AML-193 (cell line): ENCODE data around the gene CCL5.

ENCODE experiments used
- DNase-seq, 2 experiments: peaks; one replicate each; lab custom pipeline; 2025; lab: John Stamatoyannopoulos, UW

CCL5 gene

DNA sequence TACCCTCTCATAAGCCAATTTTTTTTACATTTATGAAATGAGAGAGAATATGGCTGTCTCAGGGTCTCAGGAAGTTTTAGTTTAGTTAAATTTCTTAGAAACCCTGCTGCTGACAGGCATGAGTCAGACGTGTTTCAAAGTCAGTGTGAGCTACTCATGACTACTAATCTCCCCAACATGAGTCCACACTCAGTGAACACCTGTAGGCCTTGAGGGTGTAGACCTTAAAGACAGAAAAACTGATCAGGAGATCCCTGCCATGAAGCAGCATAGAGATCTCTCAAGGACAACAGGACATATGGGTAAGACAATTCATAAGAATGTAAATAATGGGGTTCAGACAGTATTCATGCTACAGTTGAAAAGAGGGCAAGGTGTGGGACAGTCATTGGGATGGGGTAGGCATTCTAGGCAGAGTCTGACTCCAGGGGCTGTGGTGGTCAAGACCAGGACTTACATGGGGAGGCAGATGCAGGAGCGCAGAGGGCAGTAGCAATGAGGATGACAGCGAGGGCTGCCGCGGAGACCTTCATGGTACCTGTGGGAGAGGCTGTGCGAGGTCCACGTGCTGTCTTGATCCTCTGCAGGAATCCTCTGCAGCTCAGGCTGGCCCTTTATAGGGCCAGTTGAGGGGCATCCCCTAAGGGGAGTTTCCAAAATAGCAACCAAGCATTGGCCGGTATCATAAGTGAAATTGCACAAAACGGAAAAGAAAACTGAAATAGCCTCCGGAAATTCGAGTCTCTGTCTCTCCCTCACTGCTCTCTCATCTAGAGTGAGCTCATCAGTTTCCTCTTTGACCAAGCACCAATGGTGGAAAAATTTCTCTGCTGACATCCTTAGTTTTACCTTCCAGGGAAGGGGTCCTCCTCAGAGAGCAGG lies at the start of gene CCL5:
Gene CCL5 (minus strand): TSS at position 588 of the 882 bp plus-strand sequence.
- peak; percentile 78 to 83 for DNase-seq

- DNase-seq = no peak
These were observed 47.6 kb upstream of the CCL5 start for GRCh38 chr17:35927714-35928113.

DNA sequence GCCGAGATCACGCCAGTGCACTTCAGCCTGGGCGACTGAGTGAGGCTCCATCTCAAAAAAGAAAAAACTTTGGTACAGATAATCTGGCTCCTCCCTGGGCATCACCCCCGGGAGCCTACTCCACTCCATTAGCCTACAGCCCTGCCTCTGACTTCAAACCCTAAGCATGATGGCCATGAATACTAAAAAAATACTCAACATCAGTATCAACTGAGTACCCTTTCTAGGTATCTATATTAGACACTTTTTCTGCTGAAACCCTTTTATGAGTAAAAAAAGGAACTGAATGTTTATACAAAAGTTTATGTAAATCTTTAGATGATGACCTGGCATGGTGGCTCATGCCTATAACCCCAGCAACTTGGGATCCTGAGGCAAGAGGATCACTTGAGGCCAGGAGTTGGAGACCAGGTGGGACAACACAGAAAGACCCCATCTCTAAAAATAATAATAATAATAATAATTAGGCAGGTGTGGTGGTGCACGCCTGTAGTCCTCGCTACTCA lies 43.5 kb upstream of the CCL5 start:
- DNase-seq = no peak

- no peak for DNase-seq
These were observed 40.1 kb upstream of the CCL5 start for GRCh38 chr17:35920229-35920628.

- DNase-seq = no peak
These were observed 38.5 kb upstream of the CCL5 start for GRCh38 chr17:35918665-35919064.

DNA sequence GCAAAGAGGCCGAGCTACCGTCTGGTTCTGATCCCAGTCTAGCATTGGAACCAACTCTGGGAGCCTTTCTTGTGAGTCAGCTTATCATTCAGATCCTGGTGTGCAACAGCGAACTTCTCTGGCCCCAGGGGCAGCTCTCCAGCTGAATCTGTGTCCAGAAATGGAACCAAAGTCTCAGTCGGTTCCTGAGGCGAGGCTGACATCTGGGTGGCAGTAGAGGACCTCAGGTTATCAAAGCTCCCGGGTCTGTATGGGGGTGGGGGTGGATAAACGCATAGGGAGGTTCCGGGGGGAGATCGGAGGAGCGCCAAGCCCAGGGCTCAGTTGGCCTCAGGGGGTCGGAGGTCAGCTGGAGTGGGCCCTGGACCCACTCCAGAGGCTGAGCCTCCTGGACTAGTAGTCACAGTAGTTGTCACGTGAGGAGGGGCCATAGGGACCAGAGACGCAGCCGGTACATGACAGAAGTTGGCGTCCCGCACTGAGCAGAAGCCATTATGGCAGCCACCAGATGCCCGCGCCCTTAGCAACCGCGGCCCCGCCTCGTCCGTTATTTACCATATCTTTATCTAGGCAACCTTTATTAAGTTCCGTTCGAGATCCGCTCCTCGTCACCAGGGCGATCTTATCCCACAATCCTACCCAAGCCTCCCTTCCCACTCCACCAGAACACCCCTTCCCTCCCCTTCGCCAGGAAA lies 37.5 kb upstream of the CCL5 start:
- no peak for DNase-seq

- DNase-seq = peak in 1 of 2 experiments; percentile 4
These were observed 35.2 kb upstream of the CCL5 start for GRCh38 chr17:35915153-35915964.

- DNase-seq = no peak
These were observed 34.2 kb upstream of the CCL5 start for GRCh38 chr17:35914354-35914753.

DNA sequence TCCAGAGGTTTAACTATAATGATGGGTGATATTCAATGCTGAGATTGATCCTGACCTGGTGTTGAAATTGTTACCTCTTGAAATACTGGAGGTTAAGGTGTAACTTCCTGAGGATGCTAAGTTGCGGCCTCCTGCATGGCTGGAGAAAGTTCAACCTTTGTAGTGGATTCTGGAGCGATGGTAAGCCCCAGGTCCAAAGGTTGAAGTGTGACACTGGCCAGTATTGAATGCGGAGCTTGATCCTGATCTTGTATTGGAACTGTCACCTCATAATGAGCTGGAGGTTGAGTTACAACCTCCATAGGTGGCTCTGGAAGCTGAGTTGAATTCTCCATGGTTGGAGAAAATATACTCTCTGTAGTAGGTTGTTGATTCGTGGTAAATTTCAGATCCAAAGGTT lies 33.4 kb upstream of the CCL5 start:
- DNase-seq = no peak

GRCh38 chr17:35912942-35913341 lies 32.8 kb upstream of the CCL5 start:
- DNase-seq = no peak

GRCh38 chr17:35912339-35912912 lies 32.3 kb upstream of the CCL5 start:
- no peak for DNase-seq

DNA sequence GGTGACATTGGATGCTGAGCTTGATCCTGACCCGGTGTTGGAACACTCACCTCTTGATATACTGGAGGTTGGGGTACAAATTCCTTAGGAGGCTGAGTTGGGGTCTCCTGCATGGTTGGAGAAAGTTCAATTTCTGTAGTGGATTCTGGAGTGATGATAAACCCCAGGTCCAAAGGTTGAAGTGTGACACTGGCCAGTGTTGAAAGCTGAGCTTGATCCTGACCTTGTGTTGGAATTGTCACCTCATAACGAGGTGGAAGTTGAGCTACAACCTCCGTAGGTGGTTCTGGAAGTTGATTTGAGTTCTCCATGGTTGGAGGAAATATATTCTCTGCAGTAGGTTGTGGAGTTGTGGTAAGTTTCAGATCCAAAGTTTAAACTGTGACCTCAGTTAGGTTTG lies 29.2 kb upstream of the CCL5 start:
- DNase-seq = no peak

DNA sequence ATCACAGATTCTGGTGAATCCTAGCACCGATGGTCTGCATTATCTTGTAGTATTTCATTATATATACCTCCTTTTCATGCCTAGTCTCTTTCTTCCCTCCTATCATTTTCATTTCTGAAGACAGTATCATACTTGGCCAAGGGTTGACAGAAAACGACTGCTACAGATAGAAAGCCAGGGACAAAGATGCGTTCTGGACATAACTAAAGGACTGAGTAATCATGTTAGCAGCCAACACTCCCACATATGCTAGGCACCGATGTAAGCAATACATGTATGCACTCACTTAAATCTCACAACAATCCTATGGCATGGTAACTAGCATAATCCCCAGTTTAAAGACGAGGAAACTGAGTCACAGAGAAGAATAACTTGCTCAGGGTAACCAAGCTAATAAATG lies 27.5 kb upstream of the CCL5 start:
- no peak for DNase-seq

DNA sequence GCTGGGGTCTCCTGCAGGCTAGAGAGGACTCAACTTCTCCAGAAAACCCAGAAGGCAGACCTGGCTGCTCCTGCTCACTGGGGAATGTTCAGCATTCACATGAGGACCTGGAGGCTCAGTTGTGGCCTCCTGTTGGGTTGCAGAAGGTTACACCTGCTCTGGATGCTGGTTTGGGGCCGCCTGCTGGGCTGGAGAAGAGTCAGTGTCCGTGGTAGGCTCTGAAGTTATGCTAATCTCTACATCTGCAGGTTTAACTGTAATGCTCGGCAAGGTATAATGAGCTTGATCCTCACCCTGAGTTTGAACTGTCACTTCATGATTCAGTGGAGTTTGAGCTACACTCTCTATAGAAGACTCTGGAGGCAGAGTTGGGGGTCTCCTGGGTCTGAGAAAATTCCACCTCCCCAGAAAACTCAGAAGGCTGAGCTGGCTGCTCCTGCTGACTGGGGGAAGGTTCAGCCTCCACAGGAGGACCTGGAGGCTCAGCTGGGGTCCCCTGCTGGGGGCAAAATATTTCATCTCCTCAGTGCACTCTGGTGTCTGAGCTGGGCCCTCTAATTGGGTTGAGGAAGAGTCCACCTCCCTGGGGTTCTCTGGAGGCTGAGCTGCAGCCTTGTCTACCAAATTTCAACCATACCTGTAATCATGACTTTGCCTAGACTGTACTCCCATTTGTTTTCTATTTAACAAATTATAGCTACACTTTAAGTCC lies 26.9 kb upstream of the CCL5 start:
- no peak for DNase-seq

- DNase-seq = no peak
These were observed 26.2 kb upstream of the CCL5 start for GRCh38 chr17:35906191-35906925.

- no peak for DNase-seq
These were observed 23.3 kb upstream of the CCL5 start for GRCh38 chr17:35903451-35903850.

- DNase-seq = no peak
These were observed 21.5 kb upstream of the CCL5 start for GRCh38 chr17:35901631-35902175.

DNA sequence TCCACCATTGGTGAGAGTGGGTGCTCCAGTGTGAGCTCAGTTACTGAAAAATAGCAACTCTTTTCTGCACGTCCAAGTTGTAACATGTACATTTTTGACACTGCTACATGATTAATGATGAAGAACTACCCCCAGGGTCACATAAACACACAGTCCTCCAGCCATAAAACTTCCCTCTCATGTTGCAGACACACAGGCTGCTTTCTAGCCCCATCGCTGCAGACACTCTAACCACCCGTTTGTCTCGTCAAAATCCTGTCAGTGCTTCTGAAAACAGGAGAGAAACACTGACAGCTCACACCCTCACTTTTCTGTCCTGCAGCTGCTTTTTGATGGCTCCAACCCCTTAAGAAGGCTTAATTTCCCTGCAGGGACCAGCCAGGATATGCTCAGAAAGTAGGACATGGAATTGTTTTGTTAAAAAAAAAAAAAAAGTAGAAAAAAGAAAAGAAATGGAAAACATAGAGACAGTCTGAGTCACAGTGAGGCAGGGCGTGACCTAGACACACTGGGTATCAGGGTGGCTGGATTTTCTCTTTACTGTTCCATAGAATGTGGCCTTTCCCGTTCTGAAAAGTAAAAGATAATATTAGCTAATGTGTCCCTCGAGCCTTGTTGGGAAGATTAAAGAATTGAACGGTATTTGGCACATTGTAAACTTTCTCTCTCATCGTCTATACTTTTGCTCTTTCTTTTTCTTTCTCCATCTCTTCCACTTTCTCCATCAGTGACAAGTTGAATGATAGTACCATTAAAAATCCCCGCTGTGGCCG lies 20.7 kb upstream of the CCL5 start:
- no peak for DNase-seq

- no peak for DNase-seq
These were observed 20.1 kb upstream of the CCL5 start for GRCh38 chr17:35900280-35900679.
